ENCODE results near the gene PBX4.
"Not testable (repeated sequence)": the region's sequence is repeated elsewhere in the genome, so short reads cannot be mapped to it uniquely, and the experiment has no call there.

PBX4 gene, protein sequence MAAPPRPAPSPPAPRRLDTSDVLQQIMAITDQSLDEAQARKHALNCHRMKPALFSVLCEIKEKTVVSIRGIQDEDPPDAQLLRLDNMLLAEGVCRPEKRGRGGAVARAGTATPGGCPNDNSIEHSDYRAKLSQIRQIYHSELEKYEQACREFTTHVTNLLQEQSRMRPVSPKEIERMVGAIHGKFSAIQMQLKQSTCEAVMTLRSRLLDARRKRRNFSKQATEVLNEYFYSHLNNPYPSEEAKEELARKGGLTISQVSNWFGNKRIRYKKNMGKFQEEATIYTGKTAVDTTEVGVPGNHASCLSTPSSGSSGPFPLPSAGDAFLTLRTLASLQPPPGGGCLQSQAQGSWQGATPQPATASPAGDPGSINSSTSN

GRCh38 chr19:19618219-19619051 lies at the start of gene PBX4:
PBX4 (minus strand) TSS chr19:19618687; CDS start chr19:19618629, 58 bp downstream.
- DNase-seq = peak; percentile 94

DNA sequence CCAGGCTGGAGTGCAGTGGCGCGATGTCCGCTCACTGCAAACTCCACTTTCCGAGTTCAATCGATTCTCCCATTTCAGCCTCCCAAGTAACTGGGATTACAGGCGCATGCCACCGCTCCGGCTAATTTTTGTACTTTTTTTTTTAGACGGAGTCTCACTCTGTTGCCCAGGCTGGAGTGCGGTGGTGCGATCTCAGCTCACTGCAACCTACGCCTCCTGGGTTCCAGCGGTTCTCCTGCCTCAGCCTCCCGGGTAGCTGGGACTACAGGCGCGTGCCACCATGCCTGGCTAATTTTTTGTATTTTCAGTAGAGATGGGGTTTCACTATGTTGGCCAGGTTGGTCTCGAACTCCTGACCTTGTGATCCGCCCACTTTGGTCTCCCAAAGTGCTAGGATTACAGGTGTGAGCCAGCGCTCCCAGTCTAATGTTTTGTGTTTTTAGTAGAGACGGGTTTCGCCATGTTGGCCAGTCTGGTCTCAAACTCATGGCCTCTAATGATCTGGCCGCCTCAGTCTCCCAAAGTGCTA lies 47.0 kb upstream of the PBX4 start:
- DNase-seq = not testable (repeated sequence)

DNA sequence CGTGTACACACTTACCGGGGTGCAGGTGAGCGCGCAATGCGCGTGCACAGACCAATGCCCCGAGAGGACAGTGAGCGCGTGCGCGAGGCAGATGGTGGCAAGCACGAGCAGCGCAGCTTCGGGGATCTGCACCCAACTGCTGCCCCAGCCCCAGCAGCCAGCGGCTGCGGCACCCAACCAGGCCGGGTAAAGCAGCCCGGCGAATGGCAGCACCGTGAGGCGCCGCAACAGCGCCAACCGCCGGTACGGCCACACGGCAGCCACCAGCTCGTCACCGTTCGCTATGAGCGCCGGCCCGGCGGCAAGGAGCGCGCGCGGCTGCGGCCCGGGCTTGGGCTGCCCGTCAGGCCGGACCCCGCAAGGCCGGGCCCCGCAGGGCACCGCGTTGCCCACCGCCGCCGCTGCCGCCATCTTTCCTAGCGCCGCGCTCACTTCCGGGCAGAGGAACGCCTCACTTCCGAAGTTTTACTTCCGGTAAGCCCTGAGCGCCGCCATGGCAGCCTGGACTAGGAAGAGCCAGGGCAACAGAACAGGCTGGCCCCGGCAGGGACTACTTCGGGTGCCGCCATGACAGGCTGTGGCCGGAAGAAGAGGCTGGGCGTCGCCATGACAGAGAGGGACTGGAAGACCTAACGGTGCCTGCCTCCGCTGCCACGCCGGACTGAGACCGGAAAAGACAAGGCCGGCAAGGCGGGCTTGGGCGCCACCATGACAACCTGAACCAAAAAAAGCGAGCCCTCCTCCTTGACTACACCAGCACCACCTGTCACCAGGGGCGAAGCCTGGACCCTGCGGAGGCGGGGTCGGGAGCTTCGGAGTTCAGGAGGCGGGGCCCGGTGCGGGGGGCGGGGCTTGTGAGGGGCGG lies 45.0 kb upstream of the PBX4 start, which contains the start of gene ATP13A1:
TSS of gene ATP13A1 (minus strand) at position 421 of the 865 bp plus-strand sequence. CDS start at position 411, 10 bp downstream.
- peak; percentile 98 for DNase-seq

GRCh38 chr19:19662871-19663255 lies 44.4 kb upstream of the PBX4 start:
- DNase-seq = no peak

DNA sequence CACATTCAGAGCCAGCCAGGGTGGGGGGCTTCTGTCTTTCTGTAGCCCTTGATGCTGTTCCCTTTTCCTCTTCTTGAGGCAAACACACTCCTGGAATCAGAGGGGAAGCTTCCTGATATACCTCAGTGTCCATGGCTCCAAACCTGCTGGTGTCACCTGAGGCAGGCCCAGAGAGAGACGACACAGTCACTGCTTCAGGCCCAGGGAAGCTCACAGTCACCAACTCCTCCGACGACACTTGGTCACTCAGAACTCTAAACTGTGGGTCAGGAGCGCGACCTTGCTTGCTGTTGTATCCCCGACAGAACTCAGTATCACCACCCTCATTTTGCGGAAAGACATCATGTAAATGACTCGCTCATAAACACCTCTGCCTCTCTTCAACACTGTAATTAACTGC lies 43.9 kb upstream of the PBX4 start:
- no peak for DNase-seq

- no peak for DNase-seq
Observed at GRCh38 chr19:19661675-19662251, 43.3 kb upstream of the PBX4 start.

- no peak for DNase-seq
Observed at GRCh38 chr19:19661141-19661674, 42.7 kb upstream of the PBX4 start.

DNA sequence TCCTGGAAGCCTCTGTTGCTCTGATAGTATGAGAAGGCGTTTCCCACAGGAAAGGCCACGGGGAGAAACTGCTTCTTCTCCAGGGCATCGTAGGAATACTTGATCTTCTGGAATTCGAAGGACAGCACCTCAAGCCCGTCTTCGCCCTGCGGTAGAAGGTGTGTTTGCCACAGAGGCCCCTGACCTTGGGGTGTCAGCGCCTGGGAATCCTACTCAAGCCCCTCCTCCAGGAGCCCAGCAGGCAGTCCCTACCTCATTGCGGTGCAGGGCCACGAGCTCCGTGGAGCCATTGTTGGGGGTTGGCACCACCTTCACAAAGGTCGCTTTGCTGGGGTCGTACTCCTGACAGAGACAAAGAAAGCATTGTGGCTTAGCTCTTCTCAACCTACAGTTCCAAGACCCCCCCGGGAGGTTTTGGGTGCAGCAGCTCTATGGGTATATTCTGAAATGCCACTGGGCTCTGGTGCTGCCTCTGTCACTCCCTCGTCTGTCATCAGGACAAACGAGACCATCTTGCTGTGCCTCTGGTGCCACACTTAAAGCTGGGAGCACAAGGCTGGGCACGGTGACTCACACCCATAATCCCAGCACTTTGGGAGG lies 41.3 kb upstream of the PBX4 start:
- no peak for DNase-seq

DNA sequence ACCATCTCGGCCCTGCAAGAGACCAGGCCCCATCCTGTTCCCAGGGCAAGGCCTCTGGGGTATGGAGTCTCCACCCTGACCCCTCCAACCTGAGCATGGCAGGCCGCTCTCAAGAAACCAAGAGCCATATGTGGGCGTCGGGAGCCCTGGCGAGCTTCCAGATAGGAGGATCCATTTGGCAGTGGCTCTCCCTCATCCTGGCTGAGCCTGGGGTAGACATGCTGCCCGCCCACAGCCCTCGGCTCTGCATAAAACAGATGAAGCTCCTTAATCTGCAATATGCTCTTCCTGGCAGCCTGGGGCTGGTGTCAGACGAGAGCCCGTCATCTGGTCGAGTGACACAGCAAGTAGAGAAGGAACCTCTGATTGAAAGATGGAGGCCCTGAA lies 38.9 kb upstream of the PBX4 start:
- DNase-seq = no peak

- no peak for DNase-seq
Observed at GRCh38 chr19:19656451-19657396, 38.2 kb upstream of the PBX4 start.

- no peak for DNase-seq
Observed at GRCh38 chr19:19655641-19656343, 37.3 kb upstream of the PBX4 start.

- DNase-seq = no peak
Observed at GRCh38 chr19:19655051-19655594, 36.6 kb upstream of the PBX4 start.

GRCh38 chr19:19654441-19654840 lies 36.0 kb upstream of the PBX4 start:
- DNase-seq = no peak

DNA sequence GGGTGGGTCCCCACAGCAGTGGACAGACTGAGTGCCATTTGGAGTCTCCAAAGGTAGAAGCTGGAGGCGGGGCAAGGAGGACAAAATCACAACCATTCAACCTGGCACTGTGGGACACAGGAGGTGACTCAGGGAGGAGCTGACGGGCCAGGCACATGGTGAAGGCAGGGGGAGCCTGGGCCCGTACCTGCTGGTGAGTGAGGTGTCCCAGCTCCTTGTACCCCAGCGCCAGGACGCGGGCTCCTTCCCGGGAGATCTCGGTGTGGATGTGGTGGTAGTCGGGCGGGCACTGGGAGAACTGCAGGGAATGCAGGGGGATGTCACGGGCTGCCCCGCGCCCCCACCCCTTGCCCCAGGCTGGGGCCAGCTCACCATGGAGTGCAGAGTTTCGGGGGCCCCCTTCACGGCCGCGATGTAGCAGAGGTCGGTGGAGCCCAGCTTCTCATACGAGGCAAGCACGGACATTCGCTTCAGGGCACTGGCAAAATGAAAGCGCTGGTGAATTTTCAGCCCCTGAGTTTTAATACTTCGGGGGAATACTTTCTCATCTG lies 35.2 kb upstream of the PBX4 start:
- DNase-seq = no peak

- DNase-seq = peak; percentile 42
Observed at GRCh38 chr19:19652482-19653295, 34.2 kb upstream of the PBX4 start.

DNA sequence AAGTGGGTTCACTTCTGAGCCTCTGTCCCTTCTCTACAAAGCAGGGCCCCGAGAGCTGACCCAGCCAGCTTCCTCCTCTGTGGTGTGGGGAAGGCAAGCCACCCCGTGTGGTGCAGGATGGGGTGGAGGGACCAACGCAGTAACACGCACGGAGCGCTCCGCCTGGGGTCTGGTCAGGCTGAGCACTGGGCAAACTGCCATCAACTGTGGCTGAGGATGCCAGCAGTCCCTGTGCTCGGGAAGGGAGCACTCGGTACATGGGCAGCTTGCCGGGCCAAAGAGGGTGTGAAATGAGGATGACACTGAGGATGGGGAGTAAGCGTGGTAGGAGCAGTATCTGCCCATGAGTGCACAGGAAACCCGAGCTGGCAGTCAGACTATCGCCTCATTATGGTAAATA lies 32.6 kb upstream of the PBX4 start:
- no peak for DNase-seq

- DNase-seq = no peak
Observed at GRCh38 chr19:19650331-19650730, 31.8 kb upstream of the PBX4 start.

GRCh38 chr19:19649580-19649995 lies 31.1 kb upstream of the PBX4 start:
- no peak for DNase-seq

Data from EL (cell line).